MG63 (cell line): ENCODE measurements around the gene FBXO22. TPM values are rescaled to one million over a fixed set of nuclear protein-coding genes. Genes with fewer than 3 reads are reported as not detected.
A peak's percentile ranks its signal among the peaks of the same experiment; 100 is the strongest.
"Not testable (repeated sequence)": the region's sequence is repeated elsewhere in the genome, so short reads cannot be mapped to it uniquely, and the experiment has no call there.

Source experiments
- DNase-seq: peaks from one replicate; pipeline ENCODE4 v3.0.0-alpha.2; 2020
- H3K27me3 ChIP-seq: fragments of 250-450 bp; sonication (Bioruptor Pico); 2 replicates; pipeline ENCODE4 v1.5.1; 2020; ENCODE audit warnings: mild to moderate bottlenecking, moderate library complexity
- H3K36me3 ChIP-seq: fragments of 250-450 bp; sonication (Bioruptor Pico); 2 replicates; pipeline ENCODE4 v1.5.1; 2020; ENCODE audit warnings: mild to moderate bottlenecking, moderate library complexity
- H3K4me3 ChIP-seq: fragments of 250-450 bp; sonication (Bioruptor Pico); 2 replicates; pipeline ENCODE4 v1.5.1; 2020; ENCODE audit warnings: mild to moderate bottlenecking, moderate library complexity
- H3K9me3 ChIP-seq: fragments of 250-450 bp; sonication (Bioruptor Pico); 2 replicates; pipeline ENCODE4 v1.5.1; 2020; ENCODE audit warnings: mild to moderate bottlenecking, moderate library complexity
- total RNA-seq: library from RNA; depleted of rRNA; stranded (reverse); fragments of >200 nt; shearing (Covaris generic); gene quantifications from 2 replicates; pipeline ENCODE4 v1.2.3, GENCODE V29; 2014; ENCODE audit warnings: low replicate concordance; rRNA removed

Gene FBXO22
- total RNA-seq = 51.6 and 74.1 TPM in 2 replicates

DNA sequence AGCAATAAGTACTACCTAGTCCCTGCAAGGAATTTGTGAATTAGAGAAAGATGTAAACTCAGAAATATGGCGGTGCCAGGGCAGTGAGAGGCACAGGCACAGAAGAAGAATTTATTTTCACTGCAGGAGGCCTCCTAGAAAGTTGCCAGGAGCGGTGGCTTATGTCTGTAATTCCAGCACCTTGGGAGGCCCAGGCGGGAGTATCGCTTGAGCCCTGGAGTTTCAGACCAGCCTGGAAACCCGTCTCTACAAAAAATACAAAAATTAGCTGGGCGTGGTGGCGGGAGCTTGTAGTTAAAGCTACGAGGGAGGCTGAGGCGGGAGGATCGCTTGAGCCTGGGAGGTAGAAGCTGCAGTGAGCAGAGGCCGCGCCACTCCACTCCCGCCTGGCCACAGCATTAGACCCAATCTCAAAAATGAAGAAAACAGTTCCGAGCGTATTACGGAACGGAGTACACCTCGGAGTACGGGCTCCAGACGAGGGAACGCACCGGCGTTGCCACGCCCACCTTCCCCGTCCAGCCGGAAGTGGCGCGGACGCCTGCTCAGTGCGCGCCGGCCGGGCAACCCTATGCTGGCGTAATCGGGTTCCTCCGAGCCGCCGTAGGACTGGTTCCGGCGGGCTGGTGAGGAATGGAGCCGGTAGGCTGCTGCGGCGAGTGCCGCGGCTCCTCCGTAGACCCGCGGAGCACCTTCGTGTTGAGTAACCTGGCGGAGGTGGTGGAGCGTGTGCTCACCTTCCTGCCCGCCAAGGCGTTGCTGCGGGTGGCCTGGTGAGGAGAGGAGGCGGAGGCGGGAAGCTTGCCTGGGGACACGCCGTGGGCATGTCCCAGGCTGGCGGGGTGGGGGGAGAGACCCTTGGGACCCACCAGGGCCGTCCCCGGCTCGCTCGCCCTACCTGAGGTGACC, at the start of gene FBXO22:
TSS of gene FBXO22 (plus strand) at position 548 of the 909 bp plus-strand sequence. CDS start at position 634, 86 bp downstream.
- Histone ChIP-seq H3K4me3 (peak within 1 kb of the TSS; percentile 97), H3K27me3 (no peaks in the 10 kb centered on the region), H3K9me3 (no peaks in the 10 kb centered on the region), H3K36me3 (peaks cover 34% of the 10 kb centered on the region)
- DNase-seq = peak; percentile 96

- no peaks in the 10 kb centered on the region for H3K27me3 ChIP-seq
- no peaks in the 10 kb centered on the region for H3K9me3 ChIP-seq
- no peak for DNase-seq
- H3K4me3 ChIP-seq = no peak overlapping the region
- H3K36me3 ChIP-seq = peaks cover 16% of the 10 kb centered on the region
These were observed 45.8 kb upstream of the FBXO22 start for GRCh38 chr15:75857886-75858285.

GRCh38 chr15:75861750-75862402, 41.8 kb upstream of the FBXO22 start:
- H3K9me3 ChIP-seq = no peaks in the 10 kb centered on the region
- no peak overlapping the region for H3K4me3 ChIP-seq
- peaks cover 5% of the 10 kb centered on the region for H3K36me3 ChIP-seq
- no peaks in the 10 kb centered on the region for H3K27me3 ChIP-seq
- no peak for DNase-seq

DNA sequence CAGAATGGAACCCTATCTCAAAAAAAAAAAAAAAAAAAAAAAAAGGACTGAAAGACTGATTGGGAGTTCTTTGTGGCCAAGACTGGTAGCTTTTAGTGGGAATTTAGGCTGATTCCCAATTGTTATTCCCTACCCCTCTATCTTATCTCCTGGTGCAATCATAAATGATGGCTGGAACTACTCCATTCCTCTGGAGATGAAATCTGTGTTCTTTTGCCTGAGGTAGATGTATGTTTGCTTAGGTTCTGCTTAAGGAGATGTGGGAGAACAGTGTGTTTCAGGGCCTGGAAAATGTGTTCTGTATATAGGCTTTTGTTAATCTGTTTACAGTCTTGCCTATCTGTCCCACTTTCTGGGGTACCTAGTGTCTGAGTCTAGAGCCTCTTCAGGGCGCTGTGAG, 40.9 kb upstream of the FBXO22 start:
- Histone ChIP-seq H3K36me3 (peaks cover 2% of the 10 kb centered on the region), H3K4me3 (no peak overlapping the region)
- DNase-seq = no peak

DNA sequence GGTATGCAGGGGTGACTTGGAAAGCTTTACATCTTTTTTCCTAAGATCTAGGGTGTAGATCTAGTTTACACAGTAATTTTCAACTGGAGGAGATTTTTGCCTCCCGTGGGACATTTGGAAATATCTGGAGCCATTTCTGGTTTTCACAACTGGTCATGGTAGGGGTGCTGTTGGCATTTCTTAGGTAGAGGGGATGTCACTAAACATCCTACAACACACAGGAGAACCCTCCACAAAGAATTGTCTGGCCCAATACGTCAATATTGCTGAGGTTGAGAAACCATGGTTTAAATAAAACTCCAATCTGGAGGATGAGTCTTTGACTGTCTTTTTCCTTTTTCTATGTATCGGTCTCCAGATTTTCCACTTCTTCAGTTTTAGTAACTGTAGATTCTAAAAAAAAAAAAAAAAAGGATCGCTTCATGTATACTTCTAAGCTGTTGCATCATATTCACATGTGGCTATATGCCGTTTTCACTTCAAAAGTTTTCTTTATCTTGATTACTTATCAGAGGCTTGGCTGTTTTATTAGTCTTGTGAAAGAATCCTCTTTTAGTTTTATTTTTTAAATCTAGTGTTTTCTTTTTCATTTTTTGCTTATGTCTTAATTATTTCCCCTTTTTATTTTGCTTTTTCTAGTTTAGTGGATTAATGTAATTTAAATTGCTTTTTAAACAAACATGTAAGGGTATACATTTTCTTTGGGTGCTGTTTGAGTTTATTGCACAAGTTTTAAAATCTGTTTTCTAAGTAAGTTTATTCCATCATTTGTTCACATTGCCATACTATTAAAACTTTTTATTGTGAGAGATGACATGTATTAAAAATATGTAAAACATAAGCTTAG, 39.2 kb upstream of the FBXO22 start:
- peaks cover 7% of the 10 kb centered on the region for H3K36me3 ChIP-seq

More for the DNA sequence above, 40.9 kb upstream of the FBXO22 start:
- Histone ChIP-seq H3K9me3 (no peaks in the 10 kb centered on the region), H3K27me3 (no peaks in the 10 kb centered on the region)

GRCh38 chr15:75866045-75866444, 37.6 kb upstream of the FBXO22 start:
- not testable (repeated sequence) for DNase-seq, H3K4me3 ChIP-seq, H3K9me3 ChIP-seq, H3K27me3 ChIP-seq
- peaks cover 13% of the 10 kb centered on the region for H3K36me3 ChIP-seq

More for the DNA sequence above, 39.2 kb upstream of the FBXO22 start:
- no peaks in the 10 kb centered on the region for H3K27me3 ChIP-seq
- no peak overlapping the region for H3K4me3 ChIP-seq
- no peaks in the 10 kb centered on the region for H3K9me3 ChIP-seq
- DNase-seq = no peak

- Histone ChIP-seq H3K36me3 (peaks cover 12% of the 10 kb centered on the region), H3K4me3 (no peak overlapping the region), H3K27me3 (no peaks in the 10 kb centered on the region), H3K9me3 (no peaks in the 10 kb centered on the region)
- DNase-seq = no peak
These were observed 36.8 kb upstream of the FBXO22 start for GRCh38 chr15:75866916-75867315.

GRCh38 chr15:75867449-75867848, 36.2 kb upstream of the FBXO22 start:
- H3K27me3 ChIP-seq = no peaks in the 10 kb centered on the region
- no peak for DNase-seq
- H3K4me3 ChIP-seq = no peak overlapping the region
- H3K36me3 ChIP-seq = peaks cover 10% of the 10 kb centered on the region
- no peaks in the 10 kb centered on the region for H3K9me3 ChIP-seq

DNA sequence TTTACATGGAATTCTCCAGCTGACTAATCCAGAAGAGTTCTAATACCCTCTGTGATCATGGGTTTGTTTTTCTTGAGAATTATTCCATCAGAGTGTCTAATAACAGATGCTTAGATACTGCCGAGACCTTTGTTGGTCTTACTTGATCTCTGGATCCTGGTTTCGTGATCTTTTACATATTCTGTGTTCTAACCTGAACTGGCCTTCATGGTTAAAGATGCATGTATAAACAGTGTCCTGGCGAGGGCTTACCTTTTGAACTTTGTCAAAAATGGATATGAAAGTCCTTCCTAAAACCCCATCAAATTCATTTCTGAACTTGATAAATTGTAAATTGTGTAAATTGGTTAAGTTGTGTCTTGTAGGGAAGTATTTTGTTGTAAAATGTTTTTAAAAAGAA, 35.7 kb upstream of the FBXO22 start:
- H3K36me3 ChIP-seq = peaks cover 10% of the 10 kb centered on the region
- DNase-seq = no peak

GRCh38 chr15:75869446-75869845, 34.2 kb upstream of the FBXO22 start:
- peaks cover 20% of the 10 kb centered on the region for H3K36me3 ChIP-seq
- no peak overlapping the region for H3K4me3 ChIP-seq
- no peaks in the 10 kb centered on the region for H3K27me3 ChIP-seq
- H3K9me3 ChIP-seq = no peaks in the 10 kb centered on the region
- no peak for DNase-seq

More for the DNA sequence above, 35.7 kb upstream of the FBXO22 start:
- no peaks in the 10 kb centered on the region for H3K27me3 ChIP-seq
- no peaks in the 10 kb centered on the region for H3K9me3 ChIP-seq
- no peak overlapping the region for H3K4me3 ChIP-seq

GRCh38 chr15:75871589-75871988, 32.1 kb upstream of the FBXO22 start:
- H3K27me3 ChIP-seq, H3K4me3 ChIP-seq, H3K9me3 ChIP-seq, DNase-seq: not testable (repeated sequence)
- peaks cover 29% of the 10 kb centered on the region for H3K36me3 ChIP-seq

GRCh38 chr15:75872403-75872990, 31.2 kb upstream of the FBXO22 start:
- no peaks in the 10 kb centered on the region for H3K27me3 ChIP-seq
- no peak overlapping the region for H3K4me3 ChIP-seq
- peaks cover 29% of the 10 kb centered on the region for H3K36me3 ChIP-seq
- no peaks in the 10 kb centered on the region for H3K9me3 ChIP-seq
- DNase-seq = no peak

- no peak overlapping the region for H3K4me3 ChIP-seq
- no peaks in the 10 kb centered on the region for H3K9me3 ChIP-seq
- peaks cover 10% of the 10 kb centered on the region for H3K36me3 ChIP-seq
- DNase-seq = no peak
- no peaks in the 10 kb centered on the region for H3K27me3 ChIP-seq
These were observed 19.6 kb upstream of the FBXO22 start for GRCh38 chr15:75884041-75884440.

GRCh38 chr15:75887178-75887577, 16.5 kb upstream of the FBXO22 start:
- no peak for DNase-seq
- H3K9me3 ChIP-seq = no peaks in the 10 kb centered on the region
- H3K27me3 ChIP-seq = no peaks in the 10 kb centered on the region
- H3K4me3 ChIP-seq = no peak overlapping the region
- H3K36me3 ChIP-seq = peaks cover 12% of the 10 kb centered on the region

DNA sequence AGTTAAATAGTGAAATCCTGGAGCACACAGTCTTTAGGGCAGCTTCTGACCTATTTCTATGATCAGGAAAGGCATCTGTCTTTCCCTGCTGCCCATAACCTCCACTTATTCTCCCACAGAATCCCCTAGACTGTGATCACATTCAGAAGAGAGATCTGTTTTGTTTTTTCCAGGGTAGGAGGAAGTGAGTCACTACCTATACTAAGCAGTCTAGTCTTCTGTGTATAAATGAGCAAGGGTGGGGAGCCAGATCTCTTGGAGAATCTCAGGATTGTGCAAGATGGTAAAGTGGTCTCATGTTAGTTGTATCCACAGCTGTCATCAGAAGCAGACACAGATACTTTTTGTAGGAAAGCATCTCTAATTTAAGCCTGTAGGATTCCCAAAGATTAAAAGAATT, 11.8 kb upstream of the FBXO22 start:
- peak; percentile 14 for DNase-seq
- Histone ChIP-seq H3K36me3 (peaks cover 15% of the 10 kb centered on the region), H3K9me3 (no peaks in the 10 kb centered on the region), H3K4me3 (no peak overlapping the region), H3K27me3 (no peaks in the 10 kb centered on the region)

- no peaks in the 10 kb centered on the region for H3K9me3 ChIP-seq
- DNase-seq = no peak
- peaks cover 17% of the 10 kb centered on the region for H3K36me3 ChIP-seq
- no peak overlapping the region for H3K4me3 ChIP-seq
- H3K27me3 ChIP-seq = no peaks in the 10 kb centered on the region
These were observed 7.9 kb upstream of the FBXO22 start for GRCh38 chr15:75895731-75896130.
